Heart right ventricle (tissue), 12 donors: Measurements from ENCODE around the gene SNAPC1. TPM values are rescaled to one million over a fixed set of nuclear protein-coding genes. Genes with fewer than 3 reads are reported as not detected.

Experiments
- polyA plus RNA-seq, 2 donors: library from polyadenylated mRNA; stranded (reverse); fragments of 200-250 nt; gene quantifications; one replicate each; pipeline ENCODE4 v1.2.3, GENCODE V29; 2013
- total RNA-seq, 10 donors: library from RNA; stranded (reverse); fragmentation: NEBNext Ultra II Directional in 3 of 10; extraction: Animal tissue kit (Norgen Biotek cat#: 25700) in 3 of 10; gene quantifications; one replicate each; pipeline versions ENCODE4 v1.2.1 to v1.2.4, GENCODE V29; 2021 to 2023
- donor health status: ischemic (EF 13 %, LVEDD 7.1; RV severe dilation, severe dysfunction).
- donor health status: healthy with polysubstance abuse.
- donor health status: DM: no; HTN: yes; CAD: no.
- donor health status: DM: no; HTN: no; CAD: no.
- donor health status: ischemic (EF 25% LVEDD 6.9; RV normal size, moderate dysfunction).
- donor health status: ischemic (EF 25% LVEDD 5.7; RV mildly dilated, moderate dysfunction).
- donor health status: healthy.
- donor health status: nonischemic (EF 11% LVEDD 7.7; RV severe dilation, severe dysfunction).
- donor health status: DM: yes; HTN: yes; CAD: no.
- donor health status: PGD.
- donor health status: ischemic (EF 29% LVEDD 5.4; RV normal size, mild dysfunction).
- donor health status: nonischemic (EF 23%, LVEDD 6.1; RV moderate dilation, normal function).

Gene SNAPC1
- total and polyA plus RNA-seq, 12 donors, result 4.2 to 11.9 (median 7.3) TPM

Other genes with a start within 250 kb of the SNAPC1 start
- 10 to 100 TPM; 52.8 to 97.3 (median 62.9) TPM for gene HIF1A, start 66.9 kb upstream of the SNAPC1 start, total RNA-seq
- gene HIF1A, start 66.9 kb upstream of the SNAPC1 start, polyA plus RNA-seq, result 10 to 100 TPM; 15.4 to 38.1 TPM
- gene SYT16, start 50.3 kb downstream of the SNAPC1 start, total RNA-seq, result under 1 TPM in 5 of 10 donors, not detected in 5; 0.02 to 0.19 (median 0.13) TPM
- under 1 TPM in 1 of 2 donors, not detected in 1; 0.01 TPM for gene SYT16, start 50.3 kb downstream of the SNAPC1 start, polyA plus RNA-seq